Kidney (tissue), 14 donors: Measurements from ENCODE around the gene GMPR. TPM values are rescaled to one million over a fixed set of nuclear protein-coding genes. Genes with fewer than 3 reads are reported as not detected.

Experiments
- DNase-seq, 5 donors: peaks; one replicate each; pipeline ENCODE4 v3.0.0-alpha.2; 2013 to 2020
- FAIRE-seq: peaks from 2 replicates; lab custom pipeline; 2012; peaks lifted over from hg19 to GRCh38; lab: Jason Lieb, UNC
- H3K27ac ChIP-seq, 2 donors: one replicate each; pipeline ENCODE4 v1.7.0; 2013; ENCODE audit warnings: low read depth in 2 of 2, low read length in 2 of 2, inconsistent platforms in 1 of 2
- H3K27me3 ChIP-seq: one replicate; pipeline ENCODE4 v1.7.1; 2013; ENCODE audit warnings: low read length, inconsistent platforms; ENCODE audit not compliant: control insufficient read depth, insufficient read depth
- H3K36me3 ChIP-seq, 3 donors: one replicate each; pipeline versions ENCODE4 v1.7.0 to v1.7.1; 2013; ENCODE audit warnings: low read length in 3 of 3, control low read depth in 1 of 3, inconsistent platforms in 1 of 3; ENCODE audit not compliant: insufficient read depth in 3 of 3, control insufficient read depth in 2 of 3
- H3K4me1 ChIP-seq, 3 donors: one replicate each; pipeline versions ENCODE4 v1.7.0 to v1.7.1; 2013; ENCODE audit warnings: low read length in 3 of 3, inconsistent platforms in 1 of 3, low read depth in 1 of 3; ENCODE audit not compliant: control insufficient read depth in 2 of 3, insufficient read depth in 2 of 3
- H3K4me3 ChIP-seq, 3 donors: one replicate each; pipeline versions ENCODE4 v1.7.0 to v1.8.1; 2013; ENCODE audit warnings: low read length in 3 of 3, control low read depth in 1 of 3, inconsistent platforms in 1 of 3
- H3K9ac ChIP-seq, 3 donors: one replicate each; pipeline versions ENCODE4 v1.7.0 to v1.7.1; 2013; ENCODE audit warnings: low read length in 3 of 3, control low read depth in 1 of 3, inconsistent platforms in 1 of 3
- H3K9me3 ChIP-seq, 3 donors: one replicate each; pipeline versions ENCODE4 v1.7.0 to v1.7.1; 2013; ENCODE audit warnings: low read length in 3 of 3, control low read depth in 1 of 3, inconsistent platforms in 1 of 3; ENCODE audit not compliant: control insufficient read depth in 2 of 3, insufficient read depth in 1 of 3
- CTCF ChIP-seq: IDR thresholded peaks from 3 replicates; pipeline ENCODE4 v1.5.1; 2012; ENCODE audit warnings: mild to moderate bottlenecking, moderate library complexity, borderline replicate concordance; ENCODE audit not compliant: insufficient read depth; ENCODE audit errors: extremely low read depth
- intact Hi-C: fragments of 100-400 bp; cut with DNase I; formaldehyde crosslinking; loops from one replicate; pipeline ENCODE4 v1.11.1; 2022
- polyA plus RNA-seq: library from polyadenylated mRNA; stranded (reverse); fragments of 350-450 nt; fragmentation: Illumina TruSeq; extraction: RNeasy Lipid Tissue Mini Kit (QIAGEN cat#74804); gene quantifications from one replicate; pipeline ENCODE4 v1.2.3, GENCODE V29; 2014; ENCODE audit warnings: low read depth, low replicate concordance; ENCODE audit not compliant: insufficient read depth
- total RNA-seq: library from RNA; stranded (reverse); fragmentation: NEBNext Ultra II Directional; extraction: Animal tissue kit (Norgen Biotek cat#: 25700); gene quantifications from one replicate; pipeline ENCODE4 v1.2.1, GENCODE V29; 2021
- donor health status: control.
- donor health status: control.
- donor health status: control.
- donor health status: control.
- donor health status: control.
- donor health status: DM: yes; HTN: yes; CAD: no.
- donor health status: Normal renal cell carcinoma (clear cell type).

Gene GMPR
- total and polyA plus RNA-seq, 2 donors from 2014 or later = 51.4 to 54.5 TPM

DNA sequence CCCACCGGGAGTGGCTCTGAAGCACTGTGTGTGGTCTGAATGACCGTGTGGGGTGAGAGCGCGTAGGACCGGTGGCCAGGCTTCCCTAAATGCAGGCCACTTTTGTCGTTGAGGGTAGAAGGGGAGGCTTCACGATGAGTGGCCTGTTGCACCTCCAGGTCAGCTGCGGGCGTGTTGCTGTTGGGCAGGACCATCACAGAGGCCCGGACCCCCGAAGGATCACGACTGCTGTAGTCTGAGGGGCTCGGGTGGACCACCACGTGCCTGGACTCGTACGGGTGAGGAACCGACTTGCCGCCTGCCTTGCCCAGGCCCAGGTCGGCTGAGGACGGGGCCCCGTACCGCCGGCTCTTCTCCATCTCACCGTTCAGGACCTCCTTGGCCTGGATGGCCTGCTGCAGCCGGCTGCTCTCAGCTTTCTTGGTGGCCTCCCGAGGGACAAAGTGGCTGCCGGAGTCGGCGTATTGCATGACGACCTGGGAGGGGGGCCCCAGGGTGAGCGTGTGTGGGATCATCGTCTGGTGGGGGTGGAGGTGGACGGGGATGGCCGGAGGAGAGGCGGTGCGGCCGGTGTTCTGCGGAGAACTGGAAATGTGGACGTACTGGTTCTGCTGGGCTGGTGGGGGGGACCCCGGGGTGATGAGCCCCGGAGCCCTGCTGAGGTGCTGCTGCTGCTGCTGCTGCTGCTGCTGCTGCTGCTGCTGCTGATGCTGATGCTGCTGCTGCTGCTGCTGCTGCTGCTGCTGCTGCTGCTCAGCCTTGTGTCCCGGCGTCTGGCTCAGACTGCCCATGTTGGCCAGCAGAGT is 88.8 kb downstream of the GMPR start:
- Histone ChIP-seq H3K36me3 (peaks cover 0 to 6% (median 2%) of the 10 kb centered on the region in 3 donors), H3K9me3 (no peaks in the 10 kb centered on the region), H3K27me3 (no peaks in the 10 kb centered on the region), H3K27ac (no peak overlapping the region), H3K4me3 (no peak overlapping the region), H3K9ac (no peak overlapping the region), H3K4me1 (peaks cover 3 to 13% (median 3%) of the 10 kb centered on the region in 3 donors)
- no peak for FAIRE-seq
- no peak for TF ChIP-seq CTCF
- no peak for DNase-seq
- intact Hi-C loops = no loop called here

GRCh38 chr6:16327777-16328325 is 89.5 kb downstream of the GMPR start:
- intact Hi-C loops = no loop called here
- Histone ChIP-seq H3K36me3 (peaks cover 0 to 6% (median 2%) of the 10 kb centered on the region in 3 donors), H3K27ac (no peak overlapping the region), H3K4me1 (peaks cover 0 to 8% (median 3%) of the 10 kb centered on the region in 3 donors), H3K9ac (no peak overlapping the region), H3K9me3 (no peaks in the 10 kb centered on the region), H3K4me3 (no peak overlapping the region), H3K27me3 (no peaks in the 10 kb centered on the region)
- DNase-seq = no peak
- FAIRE-seq = no peak
- TF ChIP-seq CTCF = no peak

DNA sequence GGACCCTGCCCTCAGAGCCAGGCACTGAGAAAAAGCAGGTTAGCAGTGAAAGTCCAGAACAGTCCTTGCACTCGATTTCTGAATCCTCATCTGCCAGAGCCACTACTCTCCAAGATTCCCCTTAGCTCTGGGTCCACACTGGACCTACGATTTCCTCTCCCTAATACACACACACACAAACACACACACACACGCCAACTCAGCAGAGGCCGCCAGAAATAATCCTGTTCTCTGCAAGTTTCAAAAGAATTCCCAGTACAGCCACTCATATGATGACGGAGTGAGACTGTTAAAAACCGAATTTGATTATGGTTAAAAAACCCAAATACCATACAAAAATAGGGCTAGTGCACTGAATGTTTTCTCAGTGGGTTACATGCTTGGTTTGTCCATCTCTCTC is 90.8 kb downstream of the GMPR start:
- FAIRE-seq = no peak
- Histone ChIP-seq H3K4me3 (no peak overlapping the region), H3K9me3 (no peaks in the 10 kb centered on the region), H3K27ac (no peak overlapping the region), H3K4me1 (peaks cover 0 to 5% (median 3%) of the 10 kb centered on the region in 3 donors), H3K36me3 (peaks cover 0 to 6% (median 2%) of the 10 kb centered on the region in 3 donors), H3K9ac (no peak overlapping the region), H3K27me3 (no peaks in the 10 kb centered on the region)
- no peak for TF ChIP-seq CTCF
- intact Hi-C loops = no loop called here
- DNase-seq = no peak
